Endothelial cell of umbilical vein (primary cell): ENCODE measurements around the gene SHLD3. TPM values are rescaled to one million over a fixed set of nuclear protein-coding genes. Genes with fewer than 3 reads are reported as not detected.
"Not testable (repeated sequence)": the region's sequence is repeated elsewhere in the genome, so short reads cannot be mapped to it uniquely, and the experiment has no call there.

Experiments
- BruUV-seq: library from RNA; stranded (reverse); fragments of 400-500 nt; replicated peaks from 2 replicates; lab custom pipeline; 2021; lab: Mats Ljungman, UMichigan
- CTCF ChIA-PET: fragments of 300-600, 350-600 bp; sonication (Branson Sonifier 250); formaldehyde crosslinking; loops from one replicate; lab custom pipeline; 2021; ENCODE audit warnings: antibody characterized with exemption, inconsistent platforms; lab: Charles Lee
- POLR2A ChIA-PET: fragments of 300-600, 350-600 bp; sonication (Branson Sonifier 250); formaldehyde crosslinking; loops from one replicate; lab custom pipeline; 2021; ENCODE audit warnings: antibody characterized with exemption, inconsistent platforms; lab: Charles Lee
- DNase-seq: peaks from one replicate; pipeline ENCODE4 v3.0.0-alpha.2; 2011; ENCODE audit warnings: low read depth, low spot score
- FAIRE-seq: peaks from 2 replicates; lab custom pipeline; 2011; peaks lifted over from hg19 to GRCh38; lab: Jason Lieb, UNC
- H2AFZ ChIP-seq: 2 replicates; pipeline ENCODE4 v1.6.0; 2012; ENCODE audit warnings: low read depth, low read length, control low read depth, inconsistent platforms
- H3K27ac ChIP-seq: 2 replicates; pipeline ENCODE4 v1.5.1; 2011; ENCODE audit warnings: low read depth, mild to moderate bottlenecking, control low read depth, low read length, moderate library complexity; ENCODE audit not compliant: insufficient read depth
- H3K27me3 ChIP-seq, 2 experiments: 2 replicates each; pipeline versions ENCODE4 v1.6.0 to v1.6.1; 2011; ENCODE audit warnings: low read length in 2 of 2, mixed read lengths in 1 of 2; ENCODE audit not compliant: control insufficient read depth in 2 of 2, insufficient read depth in 2 of 2
- H3K36me3 ChIP-seq, 2 experiments: 2 replicates in 1 of 2; 3 replicates in 1 of 2; pipeline ENCODE4 v1.5.1; 2011; ENCODE audit warnings: low read length in 2 of 2, mild to moderate bottlenecking in 1 of 2, moderate library complexity in 1 of 2; ENCODE audit not compliant: control insufficient read depth in 2 of 2, insufficient read depth in 2 of 2; ENCODE audit errors: extremely low read depth in 1 of 2
- H3K4me1 ChIP-seq: 3 replicates; pipeline ENCODE4 v1.5.1; 2011; ENCODE audit warnings: mild to moderate bottlenecking, low read length; ENCODE audit not compliant: control insufficient read depth, insufficient read depth; ENCODE audit errors: extremely low read depth
- H3K4me2 ChIP-seq: 2 replicates; pipeline ENCODE4 v1.6.1; 2011; ENCODE audit warnings: low read length, control low read depth, mixed read lengths; ENCODE audit not compliant: insufficient read depth
- H3K4me3 ChIP-seq, 3 experiments: fragments of 200-600 bp in 1 of 3; sonication (generic), shearing (Covaris generic) in 1 of 3; replicated peaks in 1 of 3; 2 replicates each; pipeline ENCODE4 v1.5.1; 2011 to 2016; ENCODE audit warnings: control low read depth in 3 of 3, low read length in 3 of 3, mild to moderate bottlenecking in 2 of 3, inconsistent platforms in 1 of 3, low read depth in 1 of 3, moderate library complexity in 1 of 3; ENCODE audit not compliant: insufficient read depth in 1 of 3
- H3K79me2 ChIP-seq: 2 replicates; pipeline ENCODE4 v1.6.0; 2012; ENCODE audit warnings: low read length, inconsistent platforms; ENCODE audit not compliant: control insufficient read depth, insufficient read depth
- H3K9ac ChIP-seq: replicated peaks from 2 replicates; pipeline ENCODE3; 2011; ENCODE audit warnings: low read length, control low read depth; ENCODE audit not compliant: insufficient read depth; ENCODE audit errors: extremely low read depth
- H3K9me1 ChIP-seq: replicated peaks from 3 replicates; pipeline ENCODE4 v1.6.0; 2011; ENCODE audit warnings: mild to moderate bottlenecking, low read length; ENCODE audit not compliant: control insufficient read depth, insufficient read depth; ENCODE audit errors: extremely low read depth
- H3K9me3 ChIP-seq: replicated peaks from 2 replicates; pipeline ENCODE4 v1.5.1; 2012; ENCODE audit warnings: low read length, inconsistent platforms; ENCODE audit not compliant: control insufficient read depth, insufficient read depth
- H4K20me1 ChIP-seq: replicated peaks from 2 replicates; pipeline ENCODE3; 2011; ENCODE audit warnings: mild to moderate bottlenecking, low read length; ENCODE audit not compliant: control insufficient read depth, insufficient read depth; ENCODE audit errors: extremely low read depth
- FOS ChIP-seq: IDR thresholded peaks from 2 replicates; pipeline ENCODE4 v1.6.1; 2011; ENCODE audit warnings: mild to moderate bottlenecking, low read length, moderate library complexity, borderline replicate concordance; ENCODE audit not compliant: insufficient read depth
- MYC ChIP-seq: IDR thresholded peaks from one replicate; pipeline ENCODE4 v1.6.1; 2011; ENCODE audit warnings: mild to moderate bottlenecking, low read depth, low read length
- dilution Hi-C: fragments of 300-500 bp; cut with MboI; formaldehyde crosslinking; loops from one replicate; pipeline ENCODE4 v1.15.0; 2019; ENCODE audit warnings: low sequenced_read_pairs; ENCODE audit not compliant: extremely low pct_ligation_motif_present
- intact Hi-C: fragments of 100-400 bp; cut with micrococcal nuclease; formaldehyde crosslinking; loops from one replicate; pipeline ENCODE4 v1.10.0; 2022
- polyA plus RNA-seq, 4 experiments: library from polyadenylated mRNA; depleted of rRNA in 3 of 4; stranded (reverse) in 3 of 4; unstranded in 1 of 4; fragments of >200 nt; gene quantifications; 2 replicates each; pipeline versions ENCODE4 v1.2.1 to v1.2.3, GENCODE V29; 2011 to 2012; ENCODE audit warnings: missing spikeins in 1 of 4
- small RNA-seq: library from RNA; depleted of rRNA; stranded (forward); fragments of <200 nt; gene quantifications from one replicate; pipeline ENCODE3, GENCODE V24; 2012; ENCODE audit warnings: low replicate concordance, low read depth; ENCODE audit not compliant: insufficient read depth, insufficient read length
- total RNA-seq: library from RNA; stranded (reverse); gene quantifications from 2 replicates; pipeline ENCODE4 v1.2.3, GENCODE V29; 2021

SHLD3 gene
- total and polyA plus RNA-seq, 2 donors (not counting 3 experiments of a cell fraction or from before 2014, with no cell fraction given), result 1.7 to 3.6 TPM

DNA sequence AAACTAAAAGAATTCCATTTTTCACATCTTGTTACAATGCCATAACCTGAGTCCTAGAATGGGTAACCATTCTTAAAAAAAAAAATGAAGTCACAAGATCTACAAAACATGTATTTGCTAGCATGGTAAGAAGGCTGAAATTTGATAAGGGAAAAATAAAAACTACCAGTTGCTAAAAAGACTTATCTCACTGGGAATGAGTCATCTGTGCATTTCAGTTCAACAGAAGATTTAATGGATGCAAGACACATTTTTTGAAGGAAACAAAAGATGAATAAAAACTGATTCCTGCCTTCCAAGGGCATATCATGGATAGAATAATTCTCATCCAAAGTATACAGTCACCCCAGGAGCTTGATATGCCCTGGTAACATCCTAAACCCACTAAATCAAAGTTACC is 49.9 kb downstream of the SHLD3 start:
- H3K4me2 ChIP-seq, result no peak overlapping the region
- BruUV-seq, result no TSS peak
- H3K27ac ChIP-seq, result no peak overlapping the region
- intact Hi-C loops (no loop called here), dilution Hi-C loops (no loop called here)
- H3K27me3 ChIP-seq, result no peaks in the 10 kb centered on the region
- TF ChIP-seq MYC, result no peak
- peak; percentile 14 for TF ChIP-seq FOS
- no peak overlapping the region for H2AFZ ChIP-seq
- H3K9ac ChIP-seq, result no peak overlapping the region
- no peak overlapping the region for H3K4me3 ChIP-seq
- ChIA-PET CTCF (interaction anchor here (1.9 kb wide), 1 partner anchor 10 kb away, joined by 6 read pairs; no protein-coding TSS in a partner anchor), POLR2A (no interaction called here)
- DNase-seq (no peak), FAIRE-seq (no peak)
- H3K36me3 ChIP-seq, result peaks cover 0 to under 1% of the 10 kb centered on the region in 2 experiments
- no peaks in the 10 kb centered on the region for H3K79me2 ChIP-seq
- H3K9me1 ChIP-seq, result no peaks in the 10 kb centered on the region
- H3K9me3 ChIP-seq, result no peaks in the 10 kb centered on the region
- no peaks in the 10 kb centered on the region for H3K4me1 ChIP-seq
- H4K20me1 ChIP-seq, result no peaks in the 10 kb centered on the region

DNA sequence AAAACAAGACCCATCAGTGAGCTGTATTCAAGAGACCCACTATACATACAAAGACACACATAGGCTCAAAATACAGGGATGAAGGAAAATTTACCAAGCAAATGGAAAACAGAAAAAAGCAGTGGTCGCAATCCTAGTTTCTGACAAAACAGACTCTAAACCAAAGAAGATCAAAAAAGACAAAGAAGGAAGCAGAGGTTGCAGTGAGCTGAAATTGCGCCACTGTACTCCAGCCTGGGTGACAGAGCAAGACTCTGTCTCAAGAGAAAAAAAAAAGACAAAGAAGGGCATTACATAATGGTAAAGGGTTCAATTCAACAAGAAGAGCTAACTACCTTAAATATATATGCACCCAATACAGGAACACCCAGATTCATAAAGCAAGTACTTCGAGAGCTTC is 51.2 kb downstream of the SHLD3 start:
- DNase-seq, H3K27ac ChIP-seq, dilution Hi-C loops, H3K4me3 ChIP-seq, H3K4me1 ChIP-seq, H3K9ac ChIP-seq, H4K20me1 ChIP-seq, FAIRE-seq, H3K79me2 ChIP-seq, H3K9me1 ChIP-seq, BruUV-seq, H3K36me3 ChIP-seq, POLR2A ChIA-PET, H3K4me2 ChIP-seq, intact Hi-C loops, H3K9me3 ChIP-seq, H2AFZ ChIP-seq, H3K27me3 ChIP-seq: not testable (repeated sequence)
- CTCF ChIA-PET, result interaction anchor here (1.2 to 1.9 kb wide), 3 partner anchors 9 to 20 kb away, joined by 3 to 6 read pairs (median 3); no protein-coding TSS in a partner anchor

Small RNA genes within 50 kb of the gene (small RNA-seq; reads per million reads assigned to genes)
- not detected for gene RNU6-540P

Other genes with a start within 250 kb of the SHLD3 start
- gene ADAMTS6, start 143.1 kb upstream of the SHLD3 start, total RNA-seq, result 43.4 and 57.4 TPM in 2 replicates
- 16.2 and 20.4 TPM in 2 replicates for gene ADAMTS6, start 143.1 kb upstream of the SHLD3 start, polyA plus RNA-seq
- gene CENPK, start 61.9 kb upstream of the SHLD3 start, total RNA-seq, result 49.3 and 50.7 TPM in 2 replicates
- 4.4 and 8.0 TPM in 2 replicates for gene CENPK, start 61.9 kb upstream of the SHLD3 start, polyA plus RNA-seq
- 40.9 and 41.9 TPM in 2 replicates for gene PPWD1, start 61.7 kb upstream of the SHLD3 start, total RNA-seq
- gene PPWD1, start 61.7 kb upstream of the SHLD3 start, polyA plus RNA-seq, result 3.3 and 4.9 TPM in 2 replicates
- gene TRIM23, start 694 bp upstream of the SHLD3 start, total RNA-seq, result 10.0 and 10.6 TPM in 2 replicates
- 2.2 and 2.5 TPM in 2 replicates for gene TRIM23, start 694 bp upstream of the SHLD3 start, polyA plus RNA-seq
- gene TRAPPC13, start within 50 bp of the SHLD3 start, total RNA-seq, result 16.4 and 24.0 TPM in 2 replicates
- gene TRAPPC13, start within 50 bp of the SHLD3 start, polyA plus RNA-seq, result 7.7 and 7.9 TPM in 2 replicates
- 14.1 and 16.4 TPM in 2 replicates for gene SGTB, start 97.1 kb downstream of the SHLD3 start, total RNA-seq
- gene SGTB, start 97.1 kb downstream of the SHLD3 start, polyA plus RNA-seq, result 1.7 and 3.1 TPM in 2 replicates
- 62.8 and 63.3 TPM in 2 replicates for gene NLN, start 97.2 kb downstream of the SHLD3 start, total RNA-seq
- 9.5 and 14.2 TPM in 2 replicates for gene NLN, start 97.2 kb downstream of the SHLD3 start, polyA plus RNA-seq